KMS-11 (cell line): ENCODE data around the gene CRLF1.

Source experiments
- H2AFZ ChIP-seq: fragments of 200-600 bp; sonication (generic); 2 replicates; pipeline ENCODE4 v1.6.1; 2016; ENCODE audit warnings: antibody characterized with exemption, mixed run types, low read depth
- H3K27ac ChIP-seq: fragments of 200-600 bp; sonication (generic); 2 replicates; pipeline ENCODE4 v1.6.1; 2016; ENCODE audit warnings: mild to moderate bottlenecking, mixed run types
- H3K27me3 ChIP-seq: fragments of 200-600 bp; sonication (generic); 2 replicates; pipeline ENCODE4 v1.6.1; 2017; ENCODE audit warnings: mild to moderate bottlenecking, low read depth, mixed run types, moderate library complexity; ENCODE audit not compliant: insufficient read depth
- H3K36me3 ChIP-seq: fragments of 200-600 bp; sonication (generic); 2 replicates; pipeline ENCODE4 v1.6.1; 2017; ENCODE audit warnings: mild to moderate bottlenecking, mixed run types; ENCODE audit not compliant: insufficient read depth
- H3K4me1 ChIP-seq: fragments of 200-600 bp; sonication (generic); 2 replicates; pipeline ENCODE4 v1.6.1; 2016; ENCODE audit warnings: mild to moderate bottlenecking, low read depth, mixed run types; ENCODE audit not compliant: poor library complexity, severe bottlenecking
- H3K4me2 ChIP-seq: fragments of 200-600 bp; sonication (generic); 2 replicates; pipeline ENCODE4 v1.7.0; 2016; ENCODE audit warnings: mild to moderate bottlenecking, mixed run types
- H3K4me3 ChIP-seq: fragments of 200-600 bp; sonication (generic); IDR thresholded peaks from 2 replicates; pipeline ENCODE4 v1.6.1; 2017; ENCODE audit warnings: low read depth, low read length, mixed read lengths; ENCODE audit not compliant: insufficient read depth
- H3K79me2 ChIP-seq: fragments of 200-600 bp; sonication (generic); 2 replicates; pipeline ENCODE4 v1.6.1; 2016; ENCODE audit warnings: low read depth, mixed run types; ENCODE audit not compliant: insufficient read depth
- H3K9ac ChIP-seq: fragments of 200-600 bp; sonication (generic); 2 replicates; pipeline ENCODE4 v1.6.1; 2016; ENCODE audit warnings: mild to moderate bottlenecking, mixed run types
- H4K20me1 ChIP-seq: fragments of 200-600 bp; sonication (generic); 2 replicates; pipeline ENCODE4 v1.6.1; 2016; ENCODE audit warnings: mild to moderate bottlenecking, mixed run types; ENCODE audit not compliant: insufficient read depth
- TF ChIP-seq, protein P1 (sequence below): fragments of 200-600 bp; sonication (generic); conservative IDR thresholded peaks from 2 replicates; pipeline ENCODE4 v1.6.1; 2017; ENCODE audit warnings: low read depth, mild to moderate bottlenecking, antibody characterized with exemption, low read length, moderate library complexity, mixed read lengths

The CRLF1 gene

GRCh38 chr19:18649371-18650020 lies 42.9 kb upstream of the CRLF1 start:
- no peaks in the 10 kb centered on the region for H3K4me1 ChIP-seq
- no peak overlapping the region for H3K9ac ChIP-seq
- no peak overlapping the region for H3K27ac ChIP-seq
- H3K36me3 ChIP-seq, result no peaks in the 10 kb centered on the region
- H3K79me2 ChIP-seq, result no peaks in the 10 kb centered on the region; the same call in 1 of the 2 replicates
- TF ChIP-seq, protein P1, sequence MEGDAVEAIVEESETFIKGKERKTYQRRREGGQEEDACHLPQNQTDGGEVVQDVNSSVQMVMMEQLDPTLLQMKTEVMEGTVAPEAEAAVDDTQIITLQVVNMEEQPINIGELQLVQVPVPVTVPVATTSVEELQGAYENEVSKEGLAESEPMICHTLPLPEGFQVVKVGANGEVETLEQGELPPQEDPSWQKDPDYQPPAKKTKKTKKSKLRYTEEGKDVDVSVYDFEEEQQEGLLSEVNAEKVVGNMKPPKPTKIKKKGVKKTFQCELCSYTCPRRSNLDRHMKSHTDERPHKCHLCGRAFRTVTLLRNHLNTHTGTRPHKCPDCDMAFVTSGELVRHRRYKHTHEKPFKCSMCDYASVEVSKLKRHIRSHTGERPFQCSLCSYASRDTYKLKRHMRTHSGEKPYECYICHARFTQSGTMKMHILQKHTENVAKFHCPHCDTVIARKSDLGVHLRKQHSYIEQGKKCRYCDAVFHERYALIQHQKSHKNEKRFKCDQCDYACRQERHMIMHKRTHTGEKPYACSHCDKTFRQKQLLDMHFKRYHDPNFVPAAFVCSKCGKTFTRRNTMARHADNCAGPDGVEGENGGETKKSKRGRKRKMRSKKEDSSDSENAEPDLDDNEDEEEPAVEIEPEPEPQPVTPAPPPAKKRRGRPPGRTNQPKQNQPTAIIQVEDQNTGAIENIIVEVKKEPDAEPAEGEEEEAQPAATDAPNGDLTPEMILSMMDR, result no peak
- no peaks in the 10 kb centered on the region for H3K27me3 ChIP-seq
- no peak overlapping the region for H3K4me2 ChIP-seq
- H3K4me3 ChIP-seq, result no peak overlapping the region
- H4K20me1 ChIP-seq, result no peaks in the 10 kb centered on the region
- H2AFZ ChIP-seq, result no peak overlapping the region

- Histone ChIP-seq H3K4me2 (no peak overlapping the region), H3K27me3 (no peaks in the 10 kb centered on the region), H3K27ac (no peak overlapping the region), H2AFZ (no peak overlapping the region), H3K4me3 (no peak overlapping the region), H3K4me1 (no peaks in the 10 kb centered on the region), H3K9ac (no peak overlapping the region), H4K20me1 (no peaks in the 10 kb centered on the region), H3K79me2 (no peaks in the 10 kb centered on the region; the same call in 1 of the 2 replicates), H3K36me3 (no peaks in the 10 kb centered on the region)
- TF ChIP-seq, protein P1, result no peak
These were observed 42.3 kb upstream of the CRLF1 start for GRCh38 chr19:18648973-18649315.

GRCh38 chr19:18647807-18648206 lies 41.2 kb upstream of the CRLF1 start:
- H3K79me2 ChIP-seq, result no peaks in the 10 kb centered on the region; the same call in 1 of the 2 replicates
- H4K20me1 ChIP-seq, result no peaks in the 10 kb centered on the region
- no peak overlapping the region for H3K4me2 ChIP-seq
- H3K27ac ChIP-seq, result no peak overlapping the region
- H3K4me3 ChIP-seq, result no peak overlapping the region
- H3K9ac ChIP-seq, result no peak overlapping the region
- no peaks in the 10 kb centered on the region for H3K36me3 ChIP-seq
- no peak overlapping the region for H2AFZ ChIP-seq
- no peaks in the 10 kb centered on the region for H3K4me1 ChIP-seq
- TF ChIP-seq, protein P1, result no peak
- no peaks in the 10 kb centered on the region for H3K27me3 ChIP-seq

- Histone ChIP-seq H3K4me3 (no peak overlapping the region), H3K4me2 (no peak overlapping the region), H4K20me1 (no peaks in the 10 kb centered on the region), H3K4me1 (no peaks in the 10 kb centered on the region), H3K27ac (no peak overlapping the region), H3K79me2 (no peaks in the 10 kb centered on the region; the same call in 1 of the 2 replicates), H3K36me3 (no peaks in the 10 kb centered on the region), H3K9ac (no peak overlapping the region), H2AFZ (no peak overlapping the region), H3K27me3 (no peaks in the 10 kb centered on the region)
- TF ChIP-seq, protein P1, result no peak
These were observed 40.8 kb upstream of the CRLF1 start for GRCh38 chr19:18647371-18647767.
